Renal pelvis (tissue), 4 donors: Measurements from ENCODE around the gene ARHGEF37. TPM values are rescaled to one million over a fixed set of nuclear protein-coding genes. Genes with fewer than 3 reads are reported as not detected.
A peak's percentile ranks its signal among the peaks of the same experiment; 100 is the strongest.

Experiments
- DNase-seq: peaks from one replicate; pipeline ENCODE4 v3.0.0-alpha.2; 2013
- polyA plus RNA-seq, 3 donors: library from polyadenylated mRNA; unstranded; fragments of 120-200 nt; gene quantifications; one replicate each; pipeline ENCODE4 v1.2.1, GENCODE V29; 2013; ENCODE audit not compliant: insufficient read length in 3 of 3

The ARHGEF37 gene
- polyA plus RNA-seq, 3 donors, result 4.6 to 5.8 (median 4.8) TPM

GRCh38 chr5:149627070-149627469 lies 45.8 kb downstream of the ARHGEF37 start:
- DNase-seq, result no peak

- DNase-seq, result no peak
These were observed 46.9 kb downstream of the ARHGEF37 start for GRCh38 chr5:149628221-149628620.

GRCh38 chr5:149628846-149629388 lies 47.6 kb downstream of the ARHGEF37 start:
- no peak for DNase-seq

GRCh38 chr5:149629421-149629820 lies 48.1 kb downstream of the ARHGEF37 start:
- no peak for DNase-seq

- DNase-seq, result no peak
These were observed 49.0 kb downstream of the ARHGEF37 start for GRCh38 chr5:149630337-149630736.

GRCh38 chr5:149631506-149631905 lies 50.2 kb downstream of the ARHGEF37 start:
- DNase-seq, result no peak

- no peak for DNase-seq
These were observed 51.3 kb downstream of the ARHGEF37 start for GRCh38 chr5:149632311-149633251.

- DNase-seq, result no peak
These were observed 52.4 kb downstream of the ARHGEF37 start for GRCh38 chr5:149633476-149634350.

GRCh38 chr5:149635394-149635793 lies 54.1 kb downstream of the ARHGEF37 start:
- no peak for DNase-seq

GRCh38 chr5:149636191-149636860 lies 55.0 kb downstream of the ARHGEF37 start:
- no peak for DNase-seq

- DNase-seq, result peak; percentile 62
These were observed 55.6 kb downstream of the ARHGEF37 start for GRCh38 chr5:149636861-149637246.

GRCh38 chr5:149638136-149638535 lies 56.8 kb downstream of the ARHGEF37 start:
- no peak for DNase-seq

GRCh38 chr5:149638546-149639241 lies 57.4 kb downstream of the ARHGEF37 start:
- DNase-seq, result no peak

- no peak for DNase-seq
These were observed 58.4 kb downstream of the ARHGEF37 start for GRCh38 chr5:149639737-149640136.

GRCh38 chr5:149640350-149640999 lies 59.2 kb downstream of the ARHGEF37 start:
- DNase-seq, result no peak

- DNase-seq, result peak; percentile 75
These were observed 59.8 kb downstream of the ARHGEF37 start for GRCh38 chr5:149641000-149641576.

- DNase-seq, result no peak
These were observed 60.3 kb downstream of the ARHGEF37 start for GRCh38 chr5:149641600-149641999.

GRCh38 chr5:149643781-149644180 lies 62.5 kb downstream of the ARHGEF37 start:
- DNase-seq, result no peak

- DNase-seq, result no peak
These were observed 63.3 kb downstream of the ARHGEF37 start for GRCh38 chr5:149644629-149645028.

- DNase-seq, result no peak
These were observed 63.9 kb downstream of the ARHGEF37 start for GRCh38 chr5:149645236-149645635.
